GM19099 (cell line): ENCODE data around the gene ABCG1.

Source experiments
- POLR2A ChIP-seq: IDR thresholded peaks from 3 replicates; pipeline ENCODE4 v1.6.1; 2011; ENCODE audit warnings: low read depth; ENCODE audit not compliant: insufficient read length; ENCODE audit errors: extremely low read depth

ABCG1 gene

DNA sequence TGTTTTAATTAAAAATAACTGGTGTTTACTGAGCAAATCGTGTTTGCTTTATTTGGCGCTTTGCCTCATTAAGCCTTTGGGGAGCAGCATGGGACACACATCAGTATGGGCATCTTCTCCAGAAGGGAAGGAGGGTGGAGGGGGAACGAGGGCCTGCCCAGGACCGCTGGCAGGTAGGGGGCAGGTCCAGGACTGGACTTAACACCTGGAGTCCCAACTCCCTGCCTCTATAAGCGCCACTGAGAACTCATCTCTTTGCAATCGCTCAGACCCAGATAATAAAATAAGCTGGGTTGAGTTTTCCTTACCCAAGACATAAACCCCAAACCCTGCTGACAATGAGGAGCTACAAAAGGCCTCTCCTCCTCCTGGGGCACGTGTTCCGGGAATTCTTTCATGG lies 15.1 kb downstream of the ABCG1 start:
- no peak for TF ChIP-seq POLR2A

DNA sequence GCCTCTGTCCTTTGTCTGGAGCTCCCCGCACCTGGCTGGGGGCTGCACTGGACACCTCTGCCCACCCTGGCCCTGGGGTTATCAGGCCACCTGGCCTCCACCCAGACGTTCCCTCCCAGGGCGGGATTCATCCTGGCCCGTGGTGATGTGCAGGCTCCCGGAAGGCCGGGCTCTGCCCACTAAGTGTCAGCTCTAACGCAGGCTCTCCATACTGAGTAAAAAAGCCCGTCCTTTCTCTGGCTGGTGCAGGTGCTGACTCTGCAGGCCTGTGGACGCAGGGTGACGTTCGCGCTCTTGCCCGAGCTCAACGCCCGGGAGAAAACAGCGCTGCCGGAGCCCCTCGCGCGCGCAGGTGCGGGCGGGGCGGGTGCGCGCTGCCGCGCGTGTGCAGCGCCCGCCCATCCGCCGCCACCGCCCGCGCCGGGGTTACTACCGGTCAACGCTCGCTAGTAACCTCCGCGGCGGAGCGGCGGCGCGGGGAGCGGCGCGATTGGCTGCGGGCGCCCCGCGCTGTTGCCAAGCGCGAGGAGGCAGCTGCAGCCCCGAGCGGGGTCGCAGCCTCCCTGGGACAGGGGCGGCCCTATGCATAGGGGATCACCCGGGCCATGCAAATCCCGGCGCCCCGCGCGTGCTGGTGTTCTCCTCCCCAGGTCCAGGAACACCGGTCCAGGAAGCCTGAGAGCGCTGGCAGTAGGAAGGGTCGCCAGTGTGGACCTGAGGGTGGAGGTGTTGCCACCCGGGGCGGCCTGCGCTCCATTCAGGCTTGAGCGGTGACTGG lies 15.7 kb downstream of the ABCG1 start:
- peak; percentile 50 for TF ChIP-seq POLR2A

DNA sequence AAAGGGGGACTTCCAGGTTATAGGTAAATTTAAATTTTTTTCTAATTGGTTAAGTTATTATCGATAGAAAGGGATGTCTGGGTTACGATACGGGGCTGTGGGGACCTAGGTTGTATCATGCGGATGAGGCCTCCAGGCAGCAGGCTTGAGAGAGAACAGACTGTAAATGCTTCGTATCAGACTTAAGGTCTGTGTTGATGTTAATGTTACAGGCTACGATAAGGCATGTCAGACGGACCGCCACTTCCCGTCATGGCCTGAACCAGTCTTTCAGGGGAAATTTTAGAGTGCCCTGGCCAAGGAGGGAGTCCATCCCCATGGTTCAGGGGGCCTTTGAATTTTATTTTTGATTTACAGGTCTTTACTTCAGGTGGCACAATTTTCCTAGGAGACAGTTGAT lies 16.7 kb downstream of the ABCG1 start:
- TF ChIP-seq POLR2A = no peak

DNA sequence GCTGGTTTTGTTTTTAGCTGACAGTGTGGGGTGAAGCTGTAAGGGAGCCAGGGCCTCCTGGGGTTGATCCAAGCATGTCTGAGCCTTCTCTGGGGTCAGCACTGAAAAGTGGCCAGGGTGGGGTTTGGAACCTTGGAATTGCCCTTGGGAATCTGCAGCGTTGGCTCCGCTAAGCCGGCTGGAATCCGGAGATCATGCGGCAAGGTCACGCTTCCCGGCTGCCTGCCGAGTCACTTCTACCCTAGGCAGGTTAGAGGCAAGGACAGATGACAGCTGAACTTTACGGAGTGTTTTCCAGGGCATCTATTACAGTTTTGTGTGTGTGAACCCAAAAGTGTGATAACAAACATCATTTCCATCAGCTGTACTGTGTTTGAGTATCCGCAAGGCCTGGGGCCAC lies 17.1 kb downstream of the ABCG1 start:
- TF ChIP-seq POLR2A = no peak

DNA sequence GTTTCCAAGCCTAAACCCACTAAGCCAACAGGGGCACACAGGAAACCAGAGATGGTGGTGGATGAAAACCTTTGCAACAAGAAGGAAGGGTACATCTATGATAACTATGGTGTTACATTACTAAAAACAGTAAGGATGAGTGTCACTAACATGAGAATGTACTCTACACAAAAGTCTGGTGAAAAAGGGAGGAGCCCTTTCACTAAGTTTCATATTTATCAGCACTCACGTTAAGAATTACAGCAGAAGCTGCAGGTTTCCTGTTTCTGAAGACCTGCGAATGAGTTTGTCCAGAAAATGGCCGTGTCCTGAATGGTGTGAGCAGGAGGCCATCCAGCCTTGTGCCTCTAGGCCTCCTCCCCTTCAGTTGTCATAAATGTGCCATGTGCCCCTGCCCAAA lies 17.8 kb downstream of the ABCG1 start:
- no peak for TF ChIP-seq POLR2A

DNA sequence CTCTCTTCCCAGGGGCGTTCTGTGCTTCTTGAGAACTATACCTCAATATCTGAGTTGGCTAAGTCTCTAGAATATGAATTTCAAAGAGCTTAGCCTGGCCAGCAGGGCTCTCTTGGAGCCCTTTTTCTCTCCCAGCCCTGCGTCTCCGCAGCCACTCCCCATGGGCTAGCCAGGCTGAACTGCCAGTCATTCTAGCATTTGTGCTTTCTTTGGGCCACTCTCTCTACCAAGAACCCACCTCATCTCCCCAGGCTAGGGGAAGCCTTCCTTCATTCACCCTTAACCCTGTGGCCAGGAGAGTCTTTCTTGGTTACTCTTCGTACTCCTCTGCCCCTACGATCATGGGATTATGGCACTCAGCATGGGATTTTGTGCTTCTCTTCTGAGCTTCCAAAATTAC lies 18.2 kb downstream of the ABCG1 start:
- TF ChIP-seq POLR2A = no peak

DNA sequence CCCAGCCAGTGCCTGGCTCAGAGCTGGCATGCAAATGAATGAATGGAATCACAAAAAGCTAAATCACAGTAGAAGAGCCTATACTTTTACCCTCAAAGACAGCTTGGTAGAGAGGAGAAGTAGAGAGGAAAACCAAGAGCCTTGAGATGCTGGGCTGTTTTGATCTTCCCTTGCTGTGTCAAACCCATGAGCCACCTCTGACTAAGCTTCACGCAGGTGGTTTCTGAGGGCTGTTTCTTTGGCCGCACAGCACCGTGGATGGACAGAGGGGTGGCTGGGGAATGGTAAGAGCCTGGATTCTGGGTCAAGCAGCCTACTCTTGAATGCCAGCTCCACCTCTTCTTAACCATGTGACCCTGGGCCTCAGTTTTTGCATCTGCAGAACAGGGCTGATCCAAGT lies 18.6 kb downstream of the ABCG1 start:
- TF ChIP-seq POLR2A = no peak

DNA sequence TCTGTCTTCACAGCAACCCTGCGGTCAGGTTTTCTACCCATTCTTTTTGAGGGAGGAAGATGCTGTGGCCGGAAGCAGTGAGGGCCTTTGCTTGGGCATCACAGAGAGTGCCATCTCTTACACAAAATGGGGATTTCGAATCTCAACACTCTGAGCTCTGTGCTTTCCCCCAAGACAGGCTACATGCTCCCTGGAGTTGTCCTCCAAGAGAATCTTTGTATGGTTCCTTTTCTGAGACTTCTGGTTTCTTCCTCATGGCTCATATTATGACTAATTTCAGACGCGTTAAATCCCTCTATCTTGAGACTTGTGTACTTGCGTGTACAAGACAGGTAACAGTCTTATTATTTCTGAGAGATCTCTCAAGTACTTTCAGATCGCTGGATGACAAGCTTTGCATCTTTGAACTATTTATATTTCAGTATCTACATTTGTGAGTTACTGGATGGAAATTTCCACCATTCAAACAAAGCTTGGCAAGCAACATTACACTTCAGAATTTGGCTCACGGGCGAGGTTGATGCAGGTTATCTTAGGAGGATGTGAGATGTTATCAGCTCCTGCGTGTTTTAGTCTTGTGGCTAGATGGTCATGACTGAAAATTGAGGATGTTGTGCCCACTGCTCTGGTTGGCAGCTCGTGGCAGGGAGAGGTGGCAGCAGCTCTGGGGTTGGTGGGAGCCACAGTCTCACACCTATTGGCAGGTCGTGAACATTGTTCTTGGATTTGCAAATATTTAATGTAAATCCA lies 19.4 kb downstream of the ABCG1 start:
- TF ChIP-seq POLR2A = no peak

DNA sequence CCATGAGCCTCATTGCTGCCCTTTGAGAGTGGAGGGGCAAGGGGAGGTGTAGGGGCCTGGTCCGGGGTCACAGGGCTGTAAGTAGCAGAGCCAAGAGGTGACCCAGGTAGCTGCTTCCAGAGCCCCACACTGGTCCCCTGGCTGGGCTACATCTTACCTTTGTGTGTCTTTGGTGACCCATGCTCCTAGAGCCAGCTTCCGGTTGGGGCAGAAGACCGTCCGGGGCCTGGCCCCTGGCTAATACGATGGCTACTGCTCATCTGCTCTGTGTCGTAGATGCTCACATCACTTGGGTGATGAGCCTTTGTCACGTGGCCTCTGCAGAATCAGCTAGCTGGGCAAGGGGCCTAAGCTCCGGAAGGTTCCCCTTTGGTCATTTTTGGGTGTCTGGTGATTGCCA lies 20.6 kb downstream of the ABCG1 start:
- TF ChIP-seq POLR2A = no peak

DNA sequence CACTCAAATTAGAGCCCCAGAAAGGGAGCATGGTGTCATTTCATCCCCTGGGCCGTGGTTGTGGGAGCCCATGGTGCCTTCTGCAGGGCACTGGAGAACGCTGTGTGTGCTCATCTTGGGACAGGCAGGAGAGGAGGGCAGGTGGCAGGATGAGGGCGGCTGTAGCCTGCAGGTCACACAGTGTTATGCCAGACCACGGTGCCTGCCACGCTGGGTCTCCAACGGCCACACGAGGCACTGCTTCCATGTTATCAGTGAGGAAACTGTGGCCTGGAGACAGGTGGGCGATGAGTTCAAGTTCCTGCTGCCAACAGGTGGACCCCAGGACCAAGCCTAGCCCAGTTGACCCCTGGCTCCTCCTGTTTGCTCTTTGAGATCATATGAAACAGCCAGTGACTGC lies 21.0 kb downstream of the ABCG1 start:
- TF ChIP-seq POLR2A = no peak

DNA sequence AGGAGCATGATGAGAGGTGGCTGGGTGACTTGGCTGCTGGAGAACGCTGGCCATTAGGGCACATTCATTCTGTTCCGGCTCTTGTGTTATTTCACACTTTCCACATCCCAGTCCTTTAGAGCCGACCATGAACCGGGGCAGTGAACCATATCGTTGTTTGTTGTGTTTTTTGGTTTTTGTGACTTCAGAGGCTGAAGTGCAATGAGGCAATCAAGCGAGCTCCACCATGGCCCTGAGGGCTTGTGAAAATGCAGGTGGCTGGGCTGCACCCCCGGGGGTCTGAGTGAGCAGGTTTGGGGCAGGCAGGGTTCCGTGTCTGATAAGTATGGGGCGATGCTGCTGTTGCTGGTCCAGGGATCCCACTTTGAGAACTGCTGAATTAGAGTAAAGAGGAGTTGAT lies 23.7 kb downstream of the ABCG1 start:
- TF ChIP-seq POLR2A = no peak

DNA sequence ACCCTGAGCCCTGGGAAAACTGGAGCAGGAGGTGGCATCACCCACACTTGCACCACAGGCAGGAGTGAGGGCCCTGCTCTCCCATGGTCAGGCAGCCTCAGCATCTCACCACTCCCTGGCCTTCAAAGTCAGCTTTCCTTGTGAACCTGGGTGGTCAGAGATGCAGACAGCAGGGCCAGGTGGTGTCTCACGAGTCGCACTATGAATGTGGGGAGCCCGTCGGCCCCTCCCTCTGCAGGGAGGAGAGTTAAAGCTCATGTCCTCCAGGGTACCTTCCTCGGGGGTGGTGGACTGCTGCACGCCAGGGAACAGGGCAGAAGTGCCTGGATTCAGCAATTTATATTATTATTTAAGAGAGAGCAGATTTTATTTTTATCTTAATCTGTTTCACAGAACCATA lies 24.1 kb downstream of the ABCG1 start:
- TF ChIP-seq POLR2A = no peak

DNA sequence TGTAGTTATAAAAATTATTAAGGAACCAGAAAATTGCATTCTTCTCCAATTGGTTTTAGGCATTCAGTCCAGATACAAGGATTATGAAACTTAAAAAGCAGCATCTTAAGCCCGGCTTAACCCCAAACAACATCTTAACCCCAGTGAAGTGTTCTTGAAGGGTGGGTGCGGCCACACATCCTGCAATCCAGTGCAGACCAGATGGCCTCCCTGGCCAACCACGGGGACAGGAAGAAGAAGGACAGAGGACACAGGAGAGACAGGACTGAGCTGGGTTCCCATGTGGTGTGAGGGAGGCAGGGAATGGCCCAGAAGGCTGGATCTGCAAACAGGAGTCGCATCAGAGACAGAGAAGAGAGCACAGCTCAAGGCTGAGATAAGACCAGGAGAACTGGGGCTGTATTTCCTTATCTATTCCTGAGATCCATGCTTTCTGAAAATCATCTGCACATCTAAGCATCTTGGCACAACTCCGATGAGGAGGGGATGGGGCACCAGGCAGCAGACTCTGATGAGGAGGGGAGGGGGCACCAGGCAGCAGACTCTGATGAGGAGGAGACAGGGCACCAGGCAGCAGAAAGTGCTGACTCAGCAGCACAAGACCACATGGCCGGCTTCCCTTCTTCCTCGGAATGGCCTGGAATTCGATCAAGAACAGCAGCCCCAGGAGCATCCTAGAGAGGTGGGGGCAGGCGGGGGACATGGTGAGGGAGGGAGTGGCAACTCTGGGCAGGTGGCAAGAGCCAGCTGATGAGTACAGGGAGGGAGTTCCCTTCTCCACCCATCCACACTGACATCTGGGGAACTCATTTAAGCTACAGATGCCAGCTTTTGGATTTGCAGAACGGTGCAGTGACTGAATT lies 26.6 kb downstream of the ABCG1 start:
- TF ChIP-seq POLR2A = no peak

DNA sequence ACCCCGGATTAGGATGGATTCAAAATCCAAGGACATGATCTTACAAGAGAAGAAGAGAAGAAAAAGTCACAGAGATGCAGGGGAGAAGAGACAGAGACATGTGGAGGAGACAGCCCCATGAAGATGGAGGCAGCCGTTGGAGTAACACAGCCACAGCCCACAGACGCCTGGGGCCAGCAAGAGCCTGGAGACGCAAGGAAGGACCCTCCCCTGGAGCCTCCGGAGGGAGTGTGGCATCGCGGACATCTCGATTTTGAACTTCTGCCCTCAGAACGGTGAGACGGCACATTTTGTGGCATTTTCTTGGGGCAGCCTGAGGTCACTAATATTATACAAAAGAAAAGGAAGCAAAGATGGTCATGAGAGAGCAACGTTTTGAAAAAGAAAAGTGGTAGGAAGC lies 28.8 kb downstream of the ABCG1 start:
- no peak for TF ChIP-seq POLR2A

DNA sequence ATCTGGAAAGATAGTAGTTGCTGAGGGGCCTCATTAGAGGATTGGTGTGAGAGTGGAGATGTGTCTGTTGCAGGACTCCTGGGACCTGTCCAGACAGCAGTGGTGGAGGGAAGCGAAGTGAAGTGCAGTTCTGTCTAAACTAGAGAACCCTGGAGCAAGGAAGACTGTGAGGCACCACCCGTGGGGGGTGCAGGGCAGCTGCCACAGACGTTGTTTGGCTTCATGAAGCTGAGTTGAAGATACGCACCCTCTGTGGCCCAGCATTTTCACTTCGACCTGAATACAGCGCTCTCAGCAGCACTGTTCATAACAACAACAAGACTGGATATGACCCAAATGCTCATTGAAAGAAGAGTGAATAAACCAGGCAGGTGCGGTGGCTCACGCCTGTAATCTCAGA lies 29.3 kb downstream of the ABCG1 start:
- TF ChIP-seq POLR2A = no peak

DNA sequence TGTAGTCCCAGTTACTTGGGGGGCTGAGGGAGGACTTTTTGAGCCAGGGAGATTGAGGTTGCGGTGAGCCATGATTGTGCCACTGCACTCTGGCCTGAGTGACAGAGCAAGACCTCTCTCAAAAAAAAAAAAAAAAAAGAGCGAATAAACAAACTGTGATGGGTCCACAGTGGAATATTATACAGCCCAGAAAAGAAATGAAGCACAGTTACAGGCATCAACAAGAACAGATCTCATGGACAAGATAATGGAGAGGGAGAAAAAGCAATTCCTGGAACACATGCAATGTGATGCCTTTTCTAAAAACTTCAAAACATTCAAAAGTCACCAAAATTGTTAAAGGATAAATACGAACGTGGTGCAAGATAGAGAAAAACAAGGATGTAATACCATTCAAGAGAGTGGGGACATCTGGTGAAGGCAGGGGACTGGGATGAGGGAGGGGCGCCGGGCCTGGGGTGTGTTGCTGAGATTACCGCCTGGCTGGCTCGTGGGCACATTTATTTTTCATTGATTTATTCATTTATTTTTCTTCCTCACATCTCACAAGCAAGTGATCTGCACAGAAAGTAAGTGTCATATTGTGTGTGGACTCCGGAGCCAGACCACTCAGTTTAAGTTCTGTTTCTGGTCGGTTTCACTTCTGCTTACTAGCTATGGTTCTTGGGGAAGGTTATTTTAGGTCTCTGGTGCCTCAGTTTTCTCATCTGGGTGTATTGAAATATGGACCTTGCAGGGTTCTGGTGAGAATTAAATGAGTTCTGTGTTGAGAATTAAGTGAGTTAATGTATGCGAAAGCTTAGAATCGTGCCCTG lies 30.1 kb downstream of the ABCG1 start:
- TF ChIP-seq POLR2A = no peak
